GM23248 (cell line): ENCODE data around the gene COPS6.

Experiments used
- EZH2 ChIP-seq: fragments of 200-600 bp; sonication (generic); IDR thresholded peaks from 2 replicates; pipeline ENCODE4 v1.6.1; 2018; ENCODE audit warnings: antibody characterized with exemption, mild to moderate bottlenecking; ENCODE audit not compliant: insufficient read depth, poor library complexity, severe bottlenecking
- EZH2phosphoT487 ChIP-seq: fragments of 200-600 bp; sonication (generic); IDR thresholded peaks from 2 replicates; pipeline ENCODE4 v1.6.1; 2018; ENCODE audit warnings: antibody characterized with exemption, moderate library complexity, mild to moderate bottlenecking, low read depth; ENCODE audit not compliant: insufficient read depth

DNA sequence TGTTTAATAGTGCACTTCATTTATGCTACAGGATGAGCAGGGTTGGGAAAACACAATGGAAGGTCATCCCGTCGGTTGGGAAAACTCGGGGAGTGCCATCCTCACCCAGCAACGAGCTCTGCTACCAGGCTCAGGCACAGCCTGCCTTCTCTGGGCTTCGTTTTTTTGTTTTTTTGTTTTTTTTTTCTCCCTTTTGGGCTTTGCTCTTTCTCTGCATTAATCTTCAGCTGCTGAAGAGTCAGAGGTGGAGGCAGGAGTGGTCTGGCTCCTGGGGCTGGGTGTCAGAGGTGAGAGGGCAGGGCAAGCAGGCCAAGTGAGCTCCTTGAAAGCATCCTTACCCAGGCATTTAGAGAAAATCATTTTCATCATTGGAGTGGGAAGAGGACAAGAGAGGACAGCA, 18.8 kb upstream of the COPS6 start:
- TF ChIP-seq EZH2 (no peak), EZH2phosphoT487 (no peak)
